IMR-90 (cell line): ENCODE results near the gene SLC39A11. TPM values are rescaled to one million over a fixed set of nuclear protein-coding genes. Genes with fewer than 3 reads are reported as not detected.

Experiments used
- ATAC-seq: fragments of 200-7000 bp; cut with Tn5 transposase; 2 replicates; pipeline ENCODE4 v1.9.1; 2020; ENCODE audit warnings: low read depth, mild to moderate bottlenecking, moderate library complexity
- BruUV-seq: library from RNA; stranded (reverse); fragments of 400-500 nt; replicated peaks from 2 replicates; lab custom pipeline; 2021; lab: Mats Ljungman, UMichigan
- CTCF ChIA-PET: fragments of 300-600 bp; formaldehyde crosslinking; extraction: SDS; loops from one replicate; lab custom pipeline; 2021; ENCODE audit warnings: antibody characterized with exemption; lab: Yijun Ruan, JAX
- POLR2A ChIA-PET: fragments of 300-600 bp; sonication (Branson Sonifier 250); formaldehyde crosslinking; loops from one replicate; lab custom pipeline; 2022; ENCODE audit warnings: antibody characterized with exemption; ENCODE audit not compliant: unreplicated experiment; lab: Charles Lee
- DNase-seq: peaks from one replicate; pipeline ENCODE4 v3.0.0; 2013
- H2AFZ ChIP-seq: replicated peaks from 2 replicates; pipeline ENCODE3; 2013; ENCODE audit warnings: low read length, mild to moderate bottlenecking; ENCODE audit not compliant: poor library complexity
- H2AK5ac ChIP-seq: 2 replicates; pipeline ENCODE4 v1.6.1; 2013; ENCODE audit warnings: low read depth, low read length, inconsistent platforms
- H2AK9ac ChIP-seq: replicated peaks from 2 replicates; pipeline ENCODE3; 2013; ENCODE audit warnings: mild to moderate bottlenecking, low read depth, low read length, moderate library complexity; ENCODE audit not compliant: poor library complexity
- H2BK120ac ChIP-seq: 2 replicates; pipeline ENCODE4 v1.6.1; 2013; ENCODE audit warnings: low read depth, low read length, inconsistent platforms
- H2BK15ac ChIP-seq: 3 replicates; pipeline ENCODE4 v1.6.1; 2013; ENCODE audit warnings: low read depth, low read length, inconsistent platforms
- H2BK20ac ChIP-seq: 2 replicates; pipeline ENCODE4 v1.6.1; 2013; ENCODE audit warnings: low read depth, mild to moderate bottlenecking, inconsistent platforms, low read length, moderate library complexity
- H2BK5ac ChIP-seq: 2 replicates; pipeline ENCODE4 v1.6.1; 2013; ENCODE audit warnings: mild to moderate bottlenecking, low read depth, low read length, inconsistent platforms; ENCODE audit not compliant: poor library complexity, severe bottlenecking
- H3K14ac ChIP-seq: replicated peaks from 2 replicates; pipeline ENCODE4 v1.6.1; 2013; ENCODE audit warnings: low read depth, low read length, inconsistent platforms
- H3K18ac ChIP-seq: 2 replicates; pipeline ENCODE4 v1.6.1; 2013; ENCODE audit warnings: low read depth, low read length, control low read depth
- H3K23ac ChIP-seq: 2 replicates; pipeline ENCODE4 v1.6.1; 2013; ENCODE audit warnings: low read depth, low read length, inconsistent platforms
- H3K27ac ChIP-seq: 2 replicates; pipeline ENCODE4 v1.5.1; 2013; ENCODE audit warnings: mild to moderate bottlenecking, control low read depth, low read length; ENCODE audit not compliant: insufficient read depth
- H3K27me3 ChIP-seq: 2 replicates; pipeline ENCODE4 v1.6.1; 2013; ENCODE audit warnings: low read length; ENCODE audit not compliant: control insufficient read depth, insufficient read depth
- H3K36me3 ChIP-seq: 2 replicates; pipeline ENCODE4 v1.6.1; 2013; ENCODE audit warnings: low read length, mixed read lengths; ENCODE audit not compliant: control insufficient read depth, insufficient read depth
- H3K4ac ChIP-seq: 2 replicates; pipeline ENCODE4 v1.6.1; 2013; ENCODE audit warnings: low read depth, low read length, inconsistent platforms
- H3K4me1 ChIP-seq: 2 replicates; pipeline ENCODE4 v1.6.1; 2013; ENCODE audit warnings: low read length, mixed read lengths; ENCODE audit not compliant: control insufficient read depth, insufficient read depth
- H3K4me2 ChIP-seq: 2 replicates; pipeline ENCODE4 v1.6.1; 2013; ENCODE audit warnings: low read depth, mild to moderate bottlenecking, control low read depth, low read length, moderate library complexity
- H3K4me3 ChIP-seq: 2 replicates; pipeline ENCODE4 v1.5.1; 2013; ENCODE audit warnings: low read depth, mild to moderate bottlenecking, control low read depth, low read length, moderate library complexity; ENCODE audit not compliant: insufficient read depth
- H3K56ac ChIP-seq: 2 replicates; pipeline ENCODE4 v1.6.1; 2013; ENCODE audit warnings: low read length, inconsistent platforms; ENCODE audit not compliant: insufficient read depth; ENCODE audit errors: extremely low read depth
- H3K79me1 ChIP-seq, 2 experiments: 2 replicates each; pipeline ENCODE4 v1.6.1; 2013; ENCODE audit warnings: low read length in 2 of 2, inconsistent platforms in 1 of 2, low read depth in 1 of 2
- H3K9ac ChIP-seq: 2 replicates; pipeline ENCODE4 v1.6.1; 2013; ENCODE audit warnings: low read depth, low read length, control low read depth
- H3K9me1 ChIP-seq: 2 replicates; pipeline ENCODE4 v1.6.1; 2013; ENCODE audit warnings: low read length, inconsistent platforms; ENCODE audit not compliant: insufficient read depth
- H3K9me3 ChIP-seq: 2 replicates; pipeline ENCODE4 v1.6.1; 2013; ENCODE audit warnings: low read length; ENCODE audit not compliant: control insufficient read depth, insufficient read depth
- H4K20me1 ChIP-seq: 2 replicates; pipeline ENCODE4 v1.6.1; 2013; ENCODE audit warnings: low read length, inconsistent platforms; ENCODE audit not compliant: insufficient read depth
- H4K5ac ChIP-seq: 2 replicates; pipeline ENCODE4 v1.6.1; 2013; ENCODE audit warnings: mild to moderate bottlenecking, low read depth, low read length, control low read depth
- H4K8ac ChIP-seq, 2 experiments: 2 replicates each; pipeline ENCODE4 v1.6.1; 2013; ENCODE audit warnings: low read depth in 2 of 2, low read length in 2 of 2, control low read depth in 1 of 2, inconsistent platforms in 1 of 2
- H4K91ac ChIP-seq: 2 replicates; pipeline ENCODE4 v1.6.1; 2013; ENCODE audit warnings: low read depth, low read length, inconsistent platforms; ENCODE audit not compliant: insufficient read depth
- BHLHE40 ChIP-seq: fragments of 150-350 bp; IDR thresholded peaks from 2 replicates; pipeline ENCODE4 v1.6.1; 2016; ENCODE audit warnings: mild to moderate bottlenecking, low read depth, low read length
- CHD1 ChIP-seq: IDR thresholded peaks from 2 replicates; pipeline ENCODE4 v1.6.1; 2012; ENCODE audit warnings: low read depth, low read length, improper control_type of control experiment
- FOS ChIP-seq: fragments of 150-350 bp; IDR thresholded peaks from 2 replicates; pipeline ENCODE4 v1.6.1; 2016; ENCODE audit warnings: low read depth, low read length
- MXI1 ChIP-seq: IDR thresholded peaks from 2 replicates; pipeline ENCODE4 v1.6.1; 2012; ENCODE audit warnings: low read depth, mild to moderate bottlenecking, low read length, moderate library complexity, borderline replicate concordance
- RAD21 ChIP-seq: IDR thresholded peaks from 2 replicates; pipeline ENCODE4 v1.6.1; 2012; ENCODE audit warnings: low read length, improper control_type of control experiment
- RCOR1 ChIP-seq: IDR thresholded peaks from 2 replicates; pipeline ENCODE4 v1.6.1; 2012; ENCODE audit warnings: mild to moderate bottlenecking, low read length, improper control_type of control experiment; ENCODE audit not compliant: insufficient replicate concordance
- RFX5 ChIP-seq: IDR thresholded peaks from 2 replicates; pipeline ENCODE4 v1.8.0; 2012; ENCODE audit warnings: low read depth, mild to moderate bottlenecking, low read length, moderate library complexity
- whole genome bisulfite sequencing, 2 experiments: methylation state at CpG; one replicate each; pipeline versions ENCODE4 v1.1.5 to v1.1.7; 2013; ENCODE audit warnings: missing lambda C conversion rate in 2 of 2; ENCODE audit not compliant: insufficient read length in 1 of 2; ENCODE audit errors: extremely low coverage in 2 of 2; 5-methylcytosine and 5-hydroxymethylcytosine counted together
- dilution Hi-C: fragments of 300-500 bp; cut with HindIII; formaldehyde crosslinking; loops from one replicate; pipeline ENCODE4 v1.14.3; 2018; ENCODE audit warnings: low sequenced_read_pairs; ENCODE audit not compliant: unreplicated experiment
- in situ Hi-C: fragments of 300-500 bp; cut with MboI; formaldehyde crosslinking; loops from 3 replicates; pipeline ENCODE4 v1.14.3; 2019; ENCODE audit warnings: low sequenced_read_pairs, inconsistent platforms, mixed read lengths
- intact Hi-C: fragments of 100-400 bp; cut with micrococcal nuclease; formaldehyde crosslinking; loops from 2 replicates; pipeline ENCODE4 v1.10.0; 2022
- polyA plus RNA-seq, 3 experiments: library from polyadenylated mRNA; depleted of rRNA; stranded (reverse); fragments of >200 nt; gene quantifications; 2 replicates each; pipeline ENCODE4 v1.2.3, GENCODE V29; 2012; ENCODE audit warnings: low replicate concordance in 1 of 3
- total RNA-seq: library from RNA; depleted of rRNA; stranded (reverse); fragments of >200 nt; gene quantifications from 2 replicates; pipeline ENCODE4 v1.2.3, GENCODE V29; 2012

Gene SLC39A11
- total and polyA plus RNA-seq, 2 of the 4 experiments (the other 2 are of a cell fraction) = 8.8 to 14.3 TPM

- Histone ChIP-seq H3K9ac (no peak overlapping the region), H4K8ac (no peak overlapping the region), H3K14ac (no peak overlapping the region), H4K5ac (no peak overlapping the region), H3K56ac (no peak overlapping the region), H3K23ac (no peak overlapping the region), H2AK5ac (no peak overlapping the region), H2BK5ac (no peak overlapping the region), H3K18ac (no peak overlapping the region), H3K4me3 (no peak overlapping the region), H3K27me3 (no peaks in the 10 kb centered on the region), H3K36me3 (no peaks in the 10 kb centered on the region), H3K9me3 (no peaks in the 10 kb centered on the region), H2BK120ac (no peak overlapping the region), H4K20me1 (no peaks in the 10 kb centered on the region), H2AK9ac (no peak overlapping the region), H3K9me1 (peaks cover 17% of the 10 kb centered on the region), H2BK15ac (no peak overlapping the region), H2AFZ (no peak overlapping the region), H4K91ac (no peak overlapping the region), H3K4me2 (no peak overlapping the region), H3K4ac (no peak overlapping the region), H3K27ac (no peak overlapping the region), H2BK20ac (no peak overlapping the region), H3K4me1 (peaks cover 13% of the 10 kb centered on the region), H3K79me1 (peaks cover 0 to 23% of the 10 kb centered on the region in 2 experiments; a peak in 3 of 4 replicates)
- in situ Hi-C loops = loop anchor here (25.0 kb wide), 1 partner anchor 412 kb away; no protein-coding TSS in a partner anchor
- POLR2A ChIA-PET = interaction anchor here (0.6 kb wide), 1 partner anchor 13 kb away, joined by 9 read pairs; no protein-coding TSS in a partner anchor
- no CpG with 5 or more reads among the region's 4 CpGs for WGBS, 2 experiments
- intact Hi-C loops = no loop called here
- BruUV-seq = no TSS peak
- dilution Hi-C loops = no loop called here
- CTCF ChIA-PET = interaction anchor here (0.6 to 1.2 kb wide), 3 partner anchors 27 to 186 kb away, joined by 3 to 4 read pairs (median 3); no protein-coding TSS in a partner anchor
- TF ChIP-seq CHD1 = no peak
- no peak for TF ChIP-seq MXI1
- no peak for TF ChIP-seq RFX5
- no peak for TF ChIP-seq RAD21
- no peak for TF ChIP-seq BHLHE40
- TF ChIP-seq RCOR1 = peak; percentile 28
- peak; percentile 71 for TF ChIP-seq FOS
- peak; percentile 83 for DNase-seq
- ATAC-seq = peak; percentile 60
Measured at GRCh38 chr17:72974605-72975232, 117.8 kb downstream of the SLC39A11 start.
